A549 (cell line): ENCODE data around the gene STAT5A. TPM values are rescaled to one million over a fixed set of nuclear protein-coding genes. Genes with fewer than 3 reads are reported as not detected.

Experiments
- ATAC-seq, 2 experiments: fragments of 200-7000 bp in 1 of 2; fragments of >200 bp in 1 of 2; cut with Nextera tagmentation in 1 of 2; cut with Tn5 transposase in 1 of 2; 3 replicates each; pipeline versions ENCODE4 v1.8.0 to v1.9.1; 2018 to 2020; ENCODE audit warnings: mild to moderate bottlenecking in 1 of 2, moderate library complexity in 1 of 2
- CTCF ChIA-PET: fragments of 300-600 bp; sonication (Branson Sonifier 250); formaldehyde crosslinking; extraction: SDS; loops from one replicate; lab custom pipeline; 2021; ENCODE audit warnings: antibody characterized with exemption, inconsistent platforms; lab: Yijun Ruan, JAX
- POLR2A ChIA-PET: fragments of 350-600 bp; formaldehyde crosslinking; extraction: SDS; loops from one replicate; lab custom pipeline; 2021; ENCODE audit warnings: antibody characterized with exemption, inconsistent platforms; lab: Yijun Ruan, JAX
- DNase-seq, 2 experiments: peaks; one replicate each; pipeline versions ENCODE4 v3.0.0 to v3.0.0-alpha.2; 2011 to 2016; ENCODE audit warnings: low read depth in 1 of 2, low spot score in 1 of 2
- FAIRE-seq: peaks from 2 replicates; lab custom pipeline; 2011; peaks lifted over from hg19 to GRCh38; lab: Jason Lieb, UNC
- H3K27ac ChIP-seq, 2 experiments: fragments of >200 bp; sonication (Bioruptor Twin); formaldehyde crosslinking; 3 replicates each; pipeline ENCODE4 v1.5.1; 2016 to 2017
- H3K4me1 ChIP-seq: fragments of >200 bp; sonication (Bioruptor Twin); formaldehyde crosslinking; 3 replicates; pipeline ENCODE4 v1.6.1; 2016
- H3K4me2 ChIP-seq: fragments of >200 bp; sonication (Bioruptor Twin); formaldehyde crosslinking; 3 replicates; pipeline ENCODE4 v1.6.1; 2016
- H3K4me3 ChIP-seq: fragments of >200 bp; sonication (Bioruptor Twin); formaldehyde crosslinking; 3 replicates; pipeline ENCODE4 v1.5.1; 2016
- H3K9me3 ChIP-seq: fragments of >200 bp; sonication (Bioruptor Twin); formaldehyde crosslinking; 3 replicates; pipeline ENCODE4 v1.6.1; 2016
- BHLHE40 ChIP-seq: IDR thresholded peaks from 2 replicates; pipeline ENCODE4 v1.6.1; 2012; ENCODE audit warnings: low read depth, low read length, inconsistent platforms
- CEBPB ChIP-seq, 2 experiments: fragments of >200 bp in 1 of 2; sonication (Bioruptor Twin) in 1 of 2; formaldehyde crosslinking in 1 of 2; IDR thresholded peaks; 2 replicates each; pipeline ENCODE4 v1.6.1; 2012 to 2016
- CHD2 ChIP-seq: fragments of 150-350 bp; IDR thresholded peaks from 2 replicates; pipeline ENCODE4 v1.6.1; 2014; ENCODE audit warnings: low read length; ENCODE audit not compliant: partially characterized antibody
- CHD4 ChIP-seq: fragments of 200-600 bp; sonication (generic); IDR thresholded peaks from 2 replicates; pipeline ENCODE4 v1.6.1; 2016; ENCODE audit warnings: antibody characterized with exemption, mild to moderate bottlenecking, borderline replicate concordance
- EHMT2 ChIP-seq: fragments of 200-600 bp; sonication (generic); IDR thresholded peaks from 2 replicates; pipeline ENCODE4 v1.6.1; 2016; ENCODE audit warnings: antibody characterized with exemption, low read depth, mild to moderate bottlenecking, moderate library complexity
- ESRRA ChIP-seq: fragments of 150-350 bp; IDR thresholded peaks from 2 replicates; pipeline ENCODE4 v1.6.1; 2014; ENCODE audit warnings: mild to moderate bottlenecking, low read length, borderline replicate concordance
- FOSB ChIP-seq: fragments of 250-450 bp; sonication (Bioruptor Pico); IDR thresholded peaks from 2 replicates; pipeline ENCODE4 v1.5.0; 2020; ENCODE audit warnings: mild to moderate bottlenecking, moderate library complexity
- HEYL ChIP-seq: fragments of 250-450 bp; sonication (Bioruptor Pico); IDR thresholded peaks from 2 replicates; pipeline ENCODE4 v1.8.0; 2021; ENCODE audit warnings: mild to moderate bottlenecking, moderate library complexity
- MAFK ChIP-seq: fragments of 450-650 bp; IDR thresholded peaks from 2 replicates; pipeline ENCODE4 v1.6.1; 2014; ENCODE audit not compliant: partially characterized antibody
- NFE2L2 ChIP-seq: fragments of 150-350 bp; conservative IDR thresholded peaks from 2 replicates; pipeline ENCODE4 v1.6.1; 2014; ENCODE audit warnings: low read length
- NPAS2 ChIP-seq: fragments of 250-450 bp; sonication (Bioruptor Pico); IDR thresholded peaks from 2 replicates; pipeline ENCODE4 v1.8.0; 2022; ENCODE audit warnings: mild to moderate bottlenecking, moderate library complexity, borderline replicate concordance
- NR3C1 ChIP-seq: fragments of >200 bp; sonication (Bioruptor Twin); formaldehyde crosslinking; IDR thresholded peaks from 3 replicates; pipeline ENCODE4 v1.6.1; 2017
- POLR2A ChIP-seq: IDR thresholded peaks from 2 replicates; pipeline ENCODE4 v1.6.1; 2012; ENCODE audit warnings: mild to moderate bottlenecking, low read length
- POLR2AphosphoS2 ChIP-seq: conservative IDR thresholded peaks from 2 replicates; pipeline ENCODE4 v1.6.1; 2012; ENCODE audit warnings: low read length, improper control_type of control experiment, inconsistent platforms
- RAD21 ChIP-seq, 2 experiments: fragments of >200 bp in 1 of 2; sonication (Bioruptor Twin) in 1 of 2; formaldehyde crosslinking in 1 of 2; IDR thresholded peaks in 1 of 2; conservative IDR thresholded peaks in 1 of 2; 2 replicates in 1 of 2; 3 replicates in 1 of 2; pipeline ENCODE4 v1.6.1; 2012 to 2018; ENCODE audit warnings: inconsistent platforms in 1 of 2
- RARB ChIP-seq: fragments of 250-450 bp; sonication (Bioruptor Pico); IDR thresholded peaks from 2 replicates; pipeline ENCODE4 v1.8.0; 2021; ENCODE audit warnings: mild to moderate bottlenecking, moderate library complexity
- RNF2 ChIP-seq: fragments of 200-600 bp; sonication (generic); IDR thresholded peaks from 2 replicates; pipeline ENCODE4 v1.6.1; 2016; ENCODE audit warnings: low read depth, mild to moderate bottlenecking, antibody characterized with exemption, moderate library complexity, borderline replicate concordance
- SREBF2 ChIP-seq: fragments of 450-650 bp; IDR thresholded peaks from 2 replicates; pipeline ENCODE4 v1.6.1; 2014; ENCODE audit warnings: mild to moderate bottlenecking, moderate library complexity
- ZFP36 ChIP-seq: fragments of 450-650 bp; IDR thresholded peaks from 2 replicates; pipeline ENCODE4 v1.6.1; 2014; ENCODE audit warnings: borderline replicate concordance; ENCODE audit not compliant: partially characterized antibody
- WGBS: methylation state at CpG from one replicate; pipeline ENCODE4 v1.1.6; 2017; ENCODE audit errors: missing lambda C conversion rate; 5-methylcytosine and 5-hydroxymethylcytosine counted together
- polyA plus RNA-seq, 4 experiments: library from polyadenylated mRNA; depleted of rRNA in 3 of 4; stranded (reverse); fragments of >200 nt; fragmentation: RNase III in 1 of 4; extraction: RNeasy Plus Mini Kit Qiagen cat#74134 plus additional on column Dnase treatment in 1 of 4; gene quantifications; 2 replicates in 3 of 4; 3 replicates in 1 of 4; pipeline ENCODE4 v1.2.3, GENCODE V29; 2011 to 2017
- TF ChIP-seq, protein P1 (sequence below): fragments of 200-600 bp; sonication (generic); IDR thresholded peaks from 2 replicates; pipeline ENCODE4 v1.6.1; 2016; ENCODE audit warnings: antibody characterized with exemption, mild to moderate bottlenecking, moderate library complexity
- TF ChIP-seq, protein P2 (sequence below): fragments of >200 bp; sonication (Bioruptor Twin); formaldehyde crosslinking; IDR thresholded peaks from 2 replicates; pipeline ENCODE4 v1.6.1; 2016
- TF ChIP-seq, protein P3 (sequence below): fragments of 250-450 bp; sonication (Bioruptor Pico); IDR thresholded peaks from 2 replicates; pipeline ENCODE4 v1.5.0; 2020; ENCODE audit warnings: low read depth, mild to moderate bottlenecking, moderate library complexity

Gene STAT5A
- polyA plus RNA-seq, 2 of the 4 experiments (the other 2 are of a cell fraction): 2.2 to 4.0 TPM

DNA sequence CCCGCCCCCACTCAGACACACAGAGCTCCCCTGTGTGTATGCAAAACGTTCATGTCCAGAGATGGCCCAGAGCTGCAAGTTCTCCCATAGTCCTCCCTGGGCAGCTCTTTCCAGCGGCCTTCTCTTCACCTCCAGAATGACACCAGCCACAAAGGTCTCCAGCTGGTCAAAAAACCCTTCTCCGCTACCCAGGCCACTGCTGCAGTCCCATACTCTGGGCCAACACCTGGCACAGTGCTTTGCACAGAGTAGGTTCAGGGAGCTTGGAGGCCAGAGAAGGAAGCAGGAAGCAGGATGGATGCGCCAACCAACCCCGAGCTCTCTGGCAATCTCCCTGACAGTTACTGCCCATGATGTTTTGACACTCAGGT lies 11.0 kb upstream of the STAT5A start:
- CTCF ChIA-PET: interaction anchor here (0.6 to 1.8 kb wide), 12 partner anchors 8 to 133 kb away, joined by 3 to 7 read pairs (median 4); partner anchors contain the start of gene STAT5A
- H3K4me2 ChIP-seq: peak overlapping the region; percentile 88

DNA sequence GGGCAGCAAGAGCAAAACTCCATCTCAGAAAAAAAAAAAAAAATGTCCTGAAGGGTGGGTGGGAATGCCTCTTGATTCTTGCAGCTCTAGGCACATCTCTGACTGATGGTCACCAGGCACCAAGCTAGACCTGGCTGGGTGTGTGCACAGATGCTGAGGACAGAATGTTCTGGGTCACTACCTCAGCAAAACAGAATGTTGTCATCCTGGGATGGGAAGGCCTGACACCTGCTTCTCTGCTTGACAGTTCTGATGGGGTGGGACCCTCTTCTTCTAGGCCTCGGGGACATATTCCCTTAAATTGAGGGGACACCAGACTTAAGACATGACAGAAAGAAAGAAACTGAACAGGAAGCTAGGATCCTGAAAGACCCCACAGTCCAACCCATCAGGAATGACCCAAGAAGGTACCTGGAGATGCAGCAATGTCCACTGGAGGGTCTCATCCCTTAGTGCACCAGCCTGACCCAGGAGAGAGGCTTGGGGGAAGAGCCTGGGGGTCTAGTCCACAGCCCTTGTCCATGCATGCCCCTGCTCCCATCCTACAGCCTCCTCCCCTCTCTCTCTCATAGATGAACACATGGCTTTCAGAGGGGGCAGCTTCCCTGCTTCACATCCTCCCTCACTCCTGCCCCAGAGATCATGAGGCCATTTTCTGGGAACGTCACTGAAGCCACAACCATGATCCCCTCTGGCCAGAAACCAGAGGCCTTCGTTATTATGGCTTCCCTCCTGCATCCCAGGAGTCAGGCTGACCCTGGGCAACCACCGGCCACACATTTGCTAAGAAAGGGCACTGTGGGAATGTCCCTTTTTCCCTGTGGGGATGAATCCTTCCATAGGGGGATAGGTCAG lies 8.3 kb upstream of the STAT5A start:
- FAIRE-seq: no peak
- no peaks in the 10 kb centered on the region for H3K9me3 ChIP-seq
- no peak overlapping the region; a peak in 1 of 6 replicates for H3K27ac ChIP-seq
- H3K4me3 ChIP-seq: no peak overlapping the region
- ChIA-PET CTCF (interaction anchor here (0.6 to 1.9 kb wide), 7 partner anchors 11 to 98 kb away, joined by 3 to 10 read pairs (median 3); no protein-coding TSS in a partner anchor), POLR2A (interaction anchor here (0.7 to 1.1 kb wide), 2 partner anchors 8 to 260 kb away, joined by 3 to 4 read pairs; partner anchors contain the start of genes NKIRAS2 and STAT5A)
- no peak for ATAC-seq
- no peak for DNase-seq
- no peak for TF ChIP-seq RAD21 (conservative IDR thresholded peaks at IDR 0.05 in 1 of 2, IDR thresholded peaks at IDR 0.05 in 1 of 2)
- TF ChIP-seq, protein P1, sequence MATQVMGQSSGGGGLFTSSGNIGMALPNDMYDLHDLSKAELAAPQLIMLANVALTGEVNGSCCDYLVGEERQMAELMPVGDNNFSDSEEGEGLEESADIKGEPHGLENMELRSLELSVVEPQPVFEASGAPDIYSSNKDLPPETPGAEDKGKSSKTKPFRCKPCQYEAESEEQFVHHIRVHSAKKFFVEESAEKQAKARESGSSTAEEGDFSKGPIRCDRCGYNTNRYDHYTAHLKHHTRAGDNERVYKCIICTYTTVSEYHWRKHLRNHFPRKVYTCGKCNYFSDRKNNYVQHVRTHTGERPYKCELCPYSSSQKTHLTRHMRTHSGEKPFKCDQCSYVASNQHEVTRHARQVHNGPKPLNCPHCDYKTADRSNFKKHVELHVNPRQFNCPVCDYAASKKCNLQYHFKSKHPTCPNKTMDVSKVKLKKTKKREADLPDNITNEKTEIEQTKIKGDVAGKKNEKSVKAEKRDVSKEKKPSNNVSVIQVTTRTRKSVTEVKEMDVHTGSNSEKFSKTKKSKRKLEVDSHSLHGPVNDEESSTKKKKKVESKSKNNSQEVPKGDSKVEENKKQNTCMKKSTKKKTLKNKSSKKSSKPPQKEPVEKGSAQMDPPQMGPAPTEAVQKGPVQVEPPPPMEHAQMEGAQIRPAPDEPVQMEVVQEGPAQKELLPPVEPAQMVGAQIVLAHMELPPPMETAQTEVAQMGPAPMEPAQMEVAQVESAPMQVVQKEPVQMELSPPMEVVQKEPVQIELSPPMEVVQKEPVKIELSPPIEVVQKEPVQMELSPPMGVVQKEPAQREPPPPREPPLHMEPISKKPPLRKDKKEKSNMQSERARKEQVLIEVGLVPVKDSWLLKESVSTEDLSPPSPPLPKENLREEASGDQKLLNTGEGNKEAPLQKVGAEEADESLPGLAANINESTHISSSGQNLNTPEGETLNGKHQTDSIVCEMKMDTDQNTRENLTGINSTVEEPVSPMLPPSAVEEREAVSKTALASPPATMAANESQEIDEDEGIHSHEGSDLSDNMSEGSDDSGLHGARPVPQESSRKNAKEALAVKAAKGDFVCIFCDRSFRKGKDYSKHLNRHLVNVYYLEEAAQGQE: no peak
- no peak for TF ChIP-seq NPAS2 (CRISPR knock-in tag)
- TF ChIP-seq SREBF2: no peak
- no peak for TF ChIP-seq CHD4
- TF ChIP-seq NR3C1: no peak
- TF ChIP-seq RARB: no peak
- TF ChIP-seq CEBPB (IDR thresholded peaks at IDR 0.05): no peak
- no peak for TF ChIP-seq POLR2A
- no peak for TF ChIP-seq BHLHE40
- H3K4me2 ChIP-seq: no peak overlapping the region
- H3K4me1 ChIP-seq: peaks cover 8% of the 10 kb centered on the region
- 69% methylated on average over 4 of the region's 4 CpGs for WGBS

More for the DNA sequence above, 11.0 kb upstream of the STAT5A start:
- WGBS: 69% methylated on average over 6 of the region's 6 CpGs
- Histone ChIP-seq H3K27ac (peak overlapping the region; percentile 94 to 96), H3K4me3 (peak overlapping the region; percentile 65), H3K9me3 (no peaks in the 10 kb centered on the region), H3K4me1 (peaks cover 32% of the 10 kb centered on the region)
- ATAC-seq (peak; percentile 25 to 60), FAIRE-seq (no peak), DNase-seq (no peak)
- POLR2A ChIA-PET: interaction anchor here (0.6 to 1.4 kb wide), 9 partner anchors 9 to 255 kb away, joined by 3 to 7 read pairs (median 4); partner anchors contain the start of genes CAVIN1, STAT3 and STAT5A
- no peak for TF ChIP-seq HEYL
- TF ChIP-seq, protein P2, sequence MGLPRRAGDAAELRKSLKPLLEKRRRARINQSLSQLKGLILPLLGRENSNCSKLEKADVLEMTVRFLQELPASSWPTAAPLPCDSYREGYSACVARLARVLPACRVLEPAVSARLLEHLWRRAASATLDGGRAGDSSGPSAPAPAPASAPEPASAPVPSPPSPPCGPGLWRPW: no peak
- no peak for TF ChIP-seq FOSB (CRISPR knock-in tag)
- no peak for TF ChIP-seq NFE2L2
- TF ChIP-seq POLR2AphosphoS2: no peak
- TF ChIP-seq, protein P3, sequence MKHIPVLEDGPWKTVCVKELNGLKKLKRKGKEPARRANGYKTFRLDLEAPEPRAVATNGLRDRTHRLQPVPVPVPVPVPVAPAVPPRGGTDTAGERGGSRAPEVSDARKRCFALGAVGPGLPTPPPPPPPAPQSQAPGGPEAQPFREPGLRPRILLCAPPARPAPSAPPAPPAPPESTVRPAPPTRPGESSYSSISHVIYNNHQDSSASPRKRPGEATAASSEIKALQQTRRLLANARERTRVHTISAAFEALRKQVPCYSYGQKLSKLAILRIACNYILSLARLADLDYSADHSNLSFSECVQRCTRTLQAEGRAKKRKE (CRISPR knock-in tag): no peak
- no peak for TF ChIP-seq MAFK
- TF ChIP-seq ESRRA: no peak
- TF ChIP-seq EHMT2: no peak
- TF ChIP-seq CHD4: no peak
- no peak for TF ChIP-seq RNF2
- no peak for TF ChIP-seq SREBF2
- no peak for TF ChIP-seq ZFP36
- TF ChIP-seq RAD21 (conservative IDR thresholded peaks at IDR 0.05 in 1 of 2, IDR thresholded peaks at IDR 0.05 in 1 of 2): no peak
- no peak for TF ChIP-seq CHD2
